HG02759 (cell line): Measurements from ENCODE around the gene RBKS.
"Not testable (repeated sequence)": the region's sequence is repeated elsewhere in the genome, so short reads cannot be mapped to it uniquely, and the experiment has no call there.

Source experiments
- ATAC-seq: cut with Tn5 transposase; IDR thresholded peaks from one replicate; pipeline ENCODE4 v1.9.1; 2021; ENCODE audit warnings: mild to moderate bottlenecking, moderate library complexity; ENCODE audit not compliant: unreplicated experiment

The RBKS gene

GRCh38 chr2:27875089-27875881 lies 14.9 kb downstream of the RBKS start:
- ATAC-seq, result no peak

DNA sequence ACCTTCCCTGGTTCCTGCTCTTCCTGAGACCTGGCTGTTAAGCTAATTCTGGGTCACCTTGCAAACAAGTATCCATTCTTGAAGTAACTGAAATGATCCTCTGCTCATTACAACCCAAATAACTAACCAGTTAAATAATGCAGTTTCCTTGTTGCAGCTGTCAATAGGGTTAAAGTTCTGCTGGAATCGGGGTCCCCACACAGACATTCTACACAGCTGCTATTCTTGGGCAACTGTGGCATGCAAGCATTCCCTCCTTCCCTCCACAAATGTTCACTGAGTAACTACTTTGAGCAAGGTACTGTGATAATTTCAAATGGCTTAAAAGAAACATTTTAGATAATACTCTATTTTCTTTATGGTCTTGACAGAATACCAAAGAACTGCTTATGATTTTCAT lies 17.1 kb downstream of the RBKS start:
- no peak for ATAC-seq

DNA sequence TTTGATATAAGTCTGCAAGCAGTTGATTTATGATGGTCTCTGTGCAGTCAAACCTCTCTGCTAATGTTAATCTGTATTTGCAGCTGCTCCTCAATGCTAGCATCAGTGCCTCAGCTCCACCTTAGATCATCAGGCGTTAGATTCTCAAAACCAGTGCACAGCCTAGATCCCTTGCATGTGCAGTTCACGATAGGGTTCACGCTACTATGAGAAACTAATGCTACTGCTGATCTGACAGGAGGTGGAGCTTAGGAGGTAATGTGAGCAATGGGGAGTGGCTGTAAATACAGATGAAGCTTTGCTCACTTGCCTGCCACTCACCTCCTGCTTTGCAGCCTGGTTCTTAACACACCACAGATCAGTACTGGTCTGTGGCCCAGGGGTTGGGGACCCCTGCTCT lies 18.4 kb downstream of the RBKS start:
- no peak for ATAC-seq

DNA sequence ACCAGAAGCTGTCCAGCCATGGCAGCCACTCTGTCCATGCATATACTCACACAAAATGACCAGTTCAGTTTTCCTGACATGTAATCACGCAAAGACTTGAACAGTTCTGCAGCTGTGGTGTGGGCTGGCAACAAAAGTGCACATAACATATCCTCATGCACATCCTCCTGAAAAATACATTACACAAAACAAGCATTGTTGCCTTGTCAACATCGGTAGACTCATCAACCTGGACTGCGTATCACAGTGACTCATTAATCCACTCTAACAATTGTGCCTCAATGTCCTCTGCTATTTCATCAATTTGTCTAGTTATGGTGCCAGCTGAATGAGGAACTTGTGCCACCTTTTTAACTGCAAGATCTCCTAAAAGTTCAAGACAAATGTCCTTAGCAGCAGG lies 19.5 kb downstream of the RBKS start:
- no peak for ATAC-seq

- ATAC-seq, result no peak
These were observed 20.4 kb downstream of the RBKS start for GRCh38 chr2:27869763-27870162.

- ATAC-seq, result no peak
These were observed 23.9 kb downstream of the RBKS start for GRCh38 chr2:27866237-27866636.

DNA sequence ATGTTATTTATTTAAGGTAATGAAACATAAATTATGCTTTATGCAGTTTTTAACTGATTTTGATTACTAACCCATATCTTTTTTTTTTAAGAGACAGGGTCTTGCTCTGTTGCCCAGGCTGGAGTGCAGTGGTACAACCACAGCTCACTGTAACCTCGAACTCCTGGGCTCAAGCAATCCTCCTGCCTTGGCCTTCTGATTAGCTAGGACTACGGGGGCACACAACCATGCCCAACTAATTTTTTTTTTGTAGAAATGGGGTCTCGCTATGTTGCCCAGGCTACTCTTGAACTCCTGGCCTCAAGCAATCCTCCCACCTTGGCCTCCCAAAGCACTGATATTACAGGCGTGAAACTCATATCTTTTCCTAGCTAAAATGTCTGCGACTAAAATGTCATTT lies 26.2 kb downstream of the RBKS start:
- ATAC-seq, result not testable (repeated sequence)

DNA sequence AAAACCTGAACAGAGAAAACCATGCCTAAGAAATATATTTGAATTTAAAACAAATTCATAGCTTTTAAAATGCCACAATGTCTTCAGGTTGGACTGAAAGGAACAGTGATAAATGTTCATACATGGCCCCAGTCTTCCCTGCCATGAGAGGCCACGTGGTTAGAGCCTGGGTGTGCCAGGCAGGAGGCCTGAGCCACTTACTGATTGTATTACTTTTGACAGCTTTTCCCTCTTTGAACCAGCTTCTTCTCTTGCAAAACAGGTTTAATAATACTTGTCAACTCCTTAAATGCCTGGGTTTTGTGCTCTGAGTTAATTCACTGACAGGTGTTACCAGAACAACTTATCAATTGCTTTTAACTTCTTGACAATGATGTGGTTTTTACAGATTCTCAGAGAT lies 27.0 kb downstream of the RBKS start:
- ATAC-seq, result no peak

- no peak for ATAC-seq
These were observed 30.1 kb downstream of the RBKS start for GRCh38 chr2:27860111-27860510.

- no peak for ATAC-seq
These were observed 32.6 kb downstream of the RBKS start for GRCh38 chr2:27857417-27858172.

DNA sequence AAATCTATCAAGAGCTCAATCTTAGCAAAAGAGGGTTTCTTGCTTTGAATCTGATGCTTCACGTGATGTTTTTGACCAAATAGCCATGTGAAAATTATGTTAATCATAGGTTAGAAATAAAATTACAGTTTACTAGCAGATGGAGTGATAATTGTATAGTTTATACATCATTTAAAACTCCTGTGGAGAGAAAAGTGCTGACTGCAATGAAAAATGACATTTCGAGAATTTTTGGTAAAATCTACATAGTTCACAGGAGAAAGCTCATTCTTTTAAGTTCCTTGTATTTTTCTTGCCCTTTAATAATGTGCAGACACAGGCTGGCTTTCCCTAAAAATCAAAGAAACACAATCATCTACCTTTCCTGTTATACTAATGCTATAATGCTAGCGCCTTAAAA lies 33.2 kb downstream of the RBKS start:
- no peak for ATAC-seq

DNA sequence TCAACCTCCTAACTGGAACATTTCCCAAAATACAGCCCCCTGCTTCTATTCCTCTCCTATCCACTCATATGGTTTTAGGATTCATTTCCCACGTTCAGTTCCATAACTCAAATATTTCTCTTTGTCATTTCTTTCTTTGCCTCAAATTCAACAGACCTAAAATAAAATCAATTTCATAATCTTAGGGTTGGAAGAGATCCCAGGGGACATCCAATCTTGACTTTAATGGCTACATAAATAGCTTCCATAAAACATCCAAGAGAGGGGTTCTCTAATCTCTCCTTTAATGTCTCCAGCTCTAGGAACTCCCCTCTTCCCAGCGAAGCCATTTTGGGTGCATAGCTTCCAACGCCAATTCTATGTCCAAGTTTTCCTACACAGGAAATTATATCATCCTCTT lies 33.8 kb downstream of the RBKS start:
- no peak for ATAC-seq

- ATAC-seq, result no peak
These were observed 34.7 kb downstream of the RBKS start for GRCh38 chr2:27855476-27855875.

DNA sequence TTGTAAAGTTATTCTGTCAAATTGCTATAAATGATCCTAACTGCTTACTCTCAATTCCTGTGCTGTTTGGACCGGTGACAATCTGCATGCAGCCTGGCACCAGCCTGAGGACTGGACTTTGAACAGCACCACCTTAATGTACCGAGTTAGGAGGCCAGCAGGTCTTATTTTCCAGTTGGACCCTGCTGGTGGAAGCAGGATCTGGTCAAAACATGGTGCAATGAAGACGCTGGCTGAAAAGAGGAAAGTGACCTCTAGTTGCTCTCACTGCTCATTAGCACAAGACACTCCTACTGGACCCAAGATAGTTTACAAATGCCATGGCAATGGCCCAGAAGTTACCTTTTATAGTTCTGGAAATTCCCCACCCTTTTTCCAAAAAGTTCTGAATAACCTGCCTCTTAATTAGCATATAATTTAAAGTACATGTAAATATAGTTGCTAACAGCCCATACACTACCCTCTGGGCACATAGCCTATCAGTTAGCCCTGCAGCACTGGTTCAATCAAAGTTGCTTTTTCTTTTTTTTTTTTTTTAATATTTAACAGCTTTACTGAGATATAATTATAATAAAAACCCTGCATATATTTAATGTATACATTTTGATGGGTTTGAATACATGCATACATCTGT lies 35.8 kb downstream of the RBKS start:
- ATAC-seq, result no peak

GRCh38 chr2:27852691-27853090 lies 37.5 kb downstream of the RBKS start:
- ATAC-seq, result no peak

DNA sequence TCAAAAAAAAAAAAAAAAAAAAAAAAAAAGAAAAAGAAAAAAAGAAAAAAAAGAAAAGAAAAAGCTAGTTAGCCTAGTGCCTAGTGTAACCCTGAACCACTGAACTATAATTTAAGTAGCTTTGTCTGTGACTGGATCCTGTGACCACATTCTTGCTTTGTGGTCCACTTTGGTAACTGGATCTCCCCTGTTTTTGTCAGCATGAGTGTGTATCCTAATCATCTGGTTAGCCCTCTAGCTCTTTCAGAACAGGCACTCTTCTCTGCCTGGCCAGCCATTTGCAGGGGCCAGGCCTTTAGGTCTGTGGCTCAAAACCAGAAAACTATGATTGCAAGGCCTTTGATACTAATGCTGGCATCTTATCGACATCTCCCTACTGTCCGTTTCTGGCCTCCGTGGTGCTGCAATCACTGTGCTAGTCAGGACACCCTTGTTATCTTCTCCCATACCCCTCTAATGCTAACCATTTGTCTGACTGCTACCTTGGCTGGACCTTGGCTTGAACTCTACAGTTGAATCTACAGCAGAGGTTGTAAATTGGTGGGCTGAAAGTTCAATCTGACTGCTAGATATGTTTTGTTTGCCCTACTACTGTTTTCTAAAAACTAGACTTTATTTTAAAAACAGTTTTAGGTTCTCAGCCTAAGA lies 40.5 kb downstream of the RBKS start:
- no peak for ATAC-seq

DNA sequence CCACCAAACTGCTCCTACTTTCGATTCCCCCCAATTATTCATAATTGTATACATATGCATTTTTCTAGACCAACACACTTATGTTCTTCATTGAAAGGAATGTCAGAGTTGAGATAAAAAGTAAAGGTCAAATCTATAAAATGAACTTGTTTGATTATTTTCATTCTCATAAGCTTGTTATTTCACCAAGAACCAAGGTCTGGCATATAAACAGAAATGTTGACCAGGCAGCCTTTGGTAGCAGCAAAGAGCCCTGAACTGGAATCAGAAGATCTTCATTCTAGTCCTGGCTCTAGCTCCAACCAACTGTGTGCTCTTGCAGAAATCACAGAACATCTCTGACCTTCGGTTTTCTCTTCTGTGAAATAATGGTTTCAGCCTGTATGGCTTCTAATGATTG lies 42.9 kb downstream of the RBKS start:
- ATAC-seq, result no peak

GRCh38 chr2:27844821-27845255 lies 45.3 kb downstream of the RBKS start:
- no peak for ATAC-seq

DNA sequence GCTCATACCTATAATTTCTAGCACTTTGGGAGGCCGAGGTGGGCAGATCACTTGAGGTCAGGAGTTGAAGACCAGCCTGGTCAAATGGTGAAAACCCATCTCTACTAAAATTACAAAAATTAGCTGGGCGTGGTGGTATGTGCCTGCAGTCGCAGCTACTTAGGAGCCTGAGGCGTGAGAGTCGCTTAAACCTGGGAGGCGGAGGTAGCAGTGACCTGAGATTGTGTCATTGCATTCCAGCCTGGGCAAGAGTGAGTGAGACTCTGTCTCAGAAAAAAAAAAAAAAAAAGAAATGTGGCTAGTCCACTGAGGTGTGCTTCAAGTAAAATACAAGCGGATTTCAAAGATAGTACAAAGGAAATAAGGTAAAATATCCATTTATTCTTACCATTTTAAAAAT lies 46.2 kb downstream of the RBKS start:
- ATAC-seq, result no peak

DNA sequence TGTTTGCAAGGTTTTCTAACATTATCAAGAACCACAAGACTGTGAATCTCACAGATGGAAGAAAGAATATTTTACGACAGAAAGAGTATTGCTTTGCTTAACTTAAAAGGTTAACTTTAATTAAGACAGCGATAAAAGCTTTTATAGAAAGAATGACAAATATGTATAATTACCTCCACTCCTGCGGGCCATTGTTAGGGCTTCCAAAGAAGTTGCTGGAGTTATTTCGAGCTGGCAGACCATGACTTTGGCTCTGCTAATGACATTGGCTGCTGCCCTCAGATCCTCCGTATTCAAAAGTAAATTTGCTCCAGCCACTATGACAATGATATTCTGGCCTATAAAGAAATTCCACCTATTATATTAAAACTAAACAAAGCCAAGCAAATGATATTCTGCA lies 47.3 kb downstream of the RBKS start:
- no peak for ATAC-seq

GRCh38 chr2:27839022-27839618 lies 51.1 kb downstream of the RBKS start:
- no peak for ATAC-seq
